Stimulated activated CD8-positive, alpha-beta memory T cell treated with anti-CD3 and anti-CD28 coated beads, Interleukin-7, amount 100 ng/mL, for 4 hours (primary cell): ENCODE measurements around the gene GRM8.

ENCODE experiments used
- DNase-seq, 2 donors: peaks; one replicate each; pipeline ENCODE4 v3.0.0-alpha.2; 2020; ENCODE audit warnings: low read depth in 2 of 2

GRM8 gene

GRCh38 chr7:126529833-126530232 lies 722.9 kb downstream of the GRM8 start:
- DNase-seq: no peak

GRCh38 chr7:126529254-126529653 lies 723.5 kb downstream of the GRM8 start:
- DNase-seq: no peak

- no peak for DNase-seq
Measured at GRCh38 chr7:126525906-126526305, 726.8 kb downstream of the GRM8 start.

- no peak for DNase-seq
Measured at GRCh38 chr7:126524967-126525366, 727.8 kb downstream of the GRM8 start.

- no peak for DNase-seq
Measured at GRCh38 chr7:126511046-126511445, 741.7 kb downstream of the GRM8 start.

- DNase-seq: no peak
Measured at GRCh38 chr7:126501617-126502016, 751.1 kb downstream of the GRM8 start.

- no peak for DNase-seq
Measured at GRCh38 chr7:126499481-126499880, 753.3 kb downstream of the GRM8 start.

- DNase-seq: no peak
Measured at GRCh38 chr7:126495733-126496132, 757.0 kb downstream of the GRM8 start.

GRCh38 chr7:126495001-126495400 lies 757.7 kb downstream of the GRM8 start:
- no peak for DNase-seq

GRCh38 chr7:126493801-126494200 lies 758.9 kb downstream of the GRM8 start:
- DNase-seq: no peak

GRCh38 chr7:126489874-126490273 lies 762.9 kb downstream of the GRM8 start:
- DNase-seq: no peak

- no peak for DNase-seq
Measured at GRCh38 chr7:126487728-126488442, 764.9 kb downstream of the GRM8 start.

- no peak for DNase-seq
Measured at GRCh38 chr7:126486806-126487205, 765.9 kb downstream of the GRM8 start.

- no peak for DNase-seq
Measured at GRCh38 chr7:126485791-126486190, 767.0 kb downstream of the GRM8 start.

- no peak for DNase-seq
Measured at GRCh38 chr7:126483972-126484371, 768.8 kb downstream of the GRM8 start.

- no peak for DNase-seq
Measured at GRCh38 chr7:126472825-126473224, 779.9 kb downstream of the GRM8 start.

- DNase-seq: no peak
Measured at GRCh38 chr7:126462405-126462804, 790.3 kb downstream of the GRM8 start.

GRCh38 chr7:126460664-126461063 lies 792.1 kb downstream of the GRM8 start:
- no peak for DNase-seq

GRCh38 chr7:126453104-126453503 lies 799.6 kb downstream of the GRM8 start:
- no peak for DNase-seq

- no peak for DNase-seq
Measured at GRCh38 chr7:126450269-126450671, 802.5 kb downstream of the GRM8 start.

GRCh38 chr7:126449611-126450268 lies 803.0 kb downstream of the GRM8 start:
- no peak for DNase-seq

- DNase-seq: no peak
Measured at GRCh38 chr7:126447984-126448383, 804.8 kb downstream of the GRM8 start.

GRCh38 chr7:126445991-126446390 lies 806.8 kb downstream of the GRM8 start:
- no peak for DNase-seq

- no peak for DNase-seq
Measured at GRCh38 chr7:126443951-126444350, 808.8 kb downstream of the GRM8 start.
